Vagina (tissue), 2 donors: ENCODE measurements around the gene COL10A1.

Source experiments
- POLR2A ChIP-seq, 2 donors: fragments of 450-650 bp; IDR thresholded peaks; one replicate each; pipeline ENCODE4 v1.6.1; 2017; ENCODE audit warnings: antibody characterized with exemption in 2 of 2, mild to moderate bottlenecking in 2 of 2, moderate library complexity in 2 of 2
- TF ChIP-seq, protein P1 (sequence below), 3 experiments: fragments of 450-650 bp in 2 of 3; fragments of 200-600 bp in 1 of 3; sonication (generic) in 1 of 3; IDR thresholded peaks; one replicate each; pipeline ENCODE4 v1.5.1; 2017 to 2019; ENCODE audit warnings: antibody characterized with exemption in 3 of 3, mild to moderate bottlenecking in 2 of 3, moderate library complexity in 2 of 3

DNA sequence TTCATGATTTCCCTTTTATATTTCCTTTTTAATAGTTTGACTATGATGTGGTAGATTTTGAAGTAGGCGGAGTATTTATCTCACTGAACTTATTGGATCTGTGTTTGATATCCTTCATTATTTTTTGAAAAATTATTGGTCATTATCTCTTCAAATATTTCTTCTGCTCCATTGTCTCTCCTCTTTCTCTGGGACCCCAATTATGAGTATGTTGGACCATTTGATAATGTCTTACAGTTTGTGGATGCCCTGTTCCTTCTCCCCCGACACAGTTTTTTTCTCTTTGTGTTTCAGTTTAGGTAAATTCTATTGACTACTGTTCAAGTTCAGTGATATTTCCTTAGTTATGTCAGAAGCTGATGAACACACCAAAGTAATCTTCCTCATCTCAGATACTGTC, 49.4 kb upstream of the COL10A1 start:
- TF ChIP-seq, protein P1, sequence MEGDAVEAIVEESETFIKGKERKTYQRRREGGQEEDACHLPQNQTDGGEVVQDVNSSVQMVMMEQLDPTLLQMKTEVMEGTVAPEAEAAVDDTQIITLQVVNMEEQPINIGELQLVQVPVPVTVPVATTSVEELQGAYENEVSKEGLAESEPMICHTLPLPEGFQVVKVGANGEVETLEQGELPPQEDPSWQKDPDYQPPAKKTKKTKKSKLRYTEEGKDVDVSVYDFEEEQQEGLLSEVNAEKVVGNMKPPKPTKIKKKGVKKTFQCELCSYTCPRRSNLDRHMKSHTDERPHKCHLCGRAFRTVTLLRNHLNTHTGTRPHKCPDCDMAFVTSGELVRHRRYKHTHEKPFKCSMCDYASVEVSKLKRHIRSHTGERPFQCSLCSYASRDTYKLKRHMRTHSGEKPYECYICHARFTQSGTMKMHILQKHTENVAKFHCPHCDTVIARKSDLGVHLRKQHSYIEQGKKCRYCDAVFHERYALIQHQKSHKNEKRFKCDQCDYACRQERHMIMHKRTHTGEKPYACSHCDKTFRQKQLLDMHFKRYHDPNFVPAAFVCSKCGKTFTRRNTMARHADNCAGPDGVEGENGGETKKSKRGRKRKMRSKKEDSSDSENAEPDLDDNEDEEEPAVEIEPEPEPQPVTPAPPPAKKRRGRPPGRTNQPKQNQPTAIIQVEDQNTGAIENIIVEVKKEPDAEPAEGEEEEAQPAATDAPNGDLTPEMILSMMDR (IDR thresholded peaks at IDR 0.05) = no peak
- no peak for TF ChIP-seq POLR2A (IDR thresholded peaks at IDR 0.05)
